Measurements from ENCODE around the gene TARDBP. TPM values are rescaled to one million over a fixed set of nuclear protein-coding genes. Genes with fewer than 3 reads are reported as not detected.
A peak's percentile ranks its signal among the peaks of the same experiment; 100 is the strongest.
"Not testable (repeated sequence)": the region's sequence is repeated elsewhere in the genome, so short reads cannot be mapped to it uniquely, and the experiment has no call there.

Gene TARDBP
- total RNA-seq, 1 experiment from 2014 or later = 103 TPM

DNA sequence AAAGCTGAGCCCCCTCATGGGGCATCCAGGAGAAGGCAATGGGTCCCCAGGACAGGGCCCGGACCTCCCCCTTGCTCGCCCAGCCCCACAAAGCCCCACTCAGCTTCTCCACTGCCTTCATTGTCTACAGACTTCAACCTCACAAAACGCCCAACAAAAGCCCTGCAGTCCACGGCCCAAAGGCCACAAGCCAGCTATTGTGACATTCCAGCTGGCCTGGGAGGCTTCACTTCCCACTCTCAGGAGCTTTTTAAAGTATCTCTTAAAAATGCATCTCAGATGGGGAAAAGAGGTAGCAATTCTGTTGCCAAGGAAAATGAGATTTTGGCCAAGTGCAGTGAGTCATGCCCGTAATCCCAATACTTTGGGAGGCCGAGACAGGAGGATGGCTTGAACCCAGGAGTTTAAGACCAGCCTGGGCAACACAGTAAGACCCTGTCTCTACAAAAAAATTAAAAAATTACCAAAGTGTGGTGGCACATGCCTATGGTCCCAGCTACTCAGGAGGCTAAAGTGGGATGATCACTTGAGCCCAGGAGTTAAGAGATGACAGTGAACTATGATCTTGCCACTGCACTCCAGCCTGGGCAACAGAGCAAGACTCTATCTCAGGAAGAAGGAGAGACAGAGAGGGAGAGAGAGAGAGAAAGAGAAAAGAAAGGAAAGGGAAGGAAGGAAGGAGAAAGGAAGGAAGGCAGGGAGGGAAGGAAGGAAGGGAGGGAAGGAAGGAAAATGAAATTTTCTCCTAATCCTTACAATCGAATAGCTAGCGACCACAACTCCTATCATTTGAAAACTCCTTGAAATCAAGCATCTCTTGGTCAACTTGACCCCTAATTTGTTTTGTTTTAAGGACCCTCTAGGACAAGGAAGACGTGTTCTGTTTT is 31.4 kb upstream of the TARDBP start:
- Histone ChIP-seq H3K4me3 (no peak overlapping the region; the same call in 1 of the 2 replicates), H3K4me1 (peaks cover 18% of the 10 kb centered on the region), H3K9me3 (replicated peaks) (no peaks in the 10 kb centered on the region), H3K27me3 (0 out of 2 replicates have a peak, but pooled peaks cover 4% of the 10 kb centered on the region), H3K36me3 (no peaks in the 10 kb centered on the region), H3K27ac (no peak overlapping the region)
- DNase-seq = no peak

DNA sequence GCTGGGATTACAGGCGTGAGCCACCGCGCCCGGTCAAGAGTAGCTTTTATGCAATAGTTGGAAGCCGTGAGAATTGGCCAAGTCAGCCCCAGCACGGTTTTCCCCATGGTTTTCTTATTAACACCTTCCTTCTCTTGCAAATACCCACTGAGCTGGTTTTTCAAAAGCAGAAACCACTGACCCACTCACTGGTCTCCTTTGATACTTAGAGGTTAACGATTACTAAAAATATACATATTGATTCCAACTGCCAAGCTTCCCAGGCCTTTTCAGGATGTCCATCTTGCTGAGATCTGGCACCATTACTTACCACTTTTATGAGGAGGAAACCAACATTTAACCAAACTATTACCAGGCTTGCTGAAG is 25.9 kb upstream of the TARDBP start:
- 0 out of 2 replicates have a peak, but pooled peaks cover 8% of the 10 kb centered on the region for H3K27me3 ChIP-seq
- no peaks in the 10 kb centered on the region for H3K36me3 ChIP-seq
- H3K4me1 ChIP-seq = peaks cover 9% of the 10 kb centered on the region
- H3K27ac ChIP-seq = no peak overlapping the region
- no peak overlapping the region for H3K4me3 ChIP-seq
- H3K9me3 ChIP-seq (replicated peaks) = no peaks in the 10 kb centered on the region
- no peak for DNase-seq

DNA sequence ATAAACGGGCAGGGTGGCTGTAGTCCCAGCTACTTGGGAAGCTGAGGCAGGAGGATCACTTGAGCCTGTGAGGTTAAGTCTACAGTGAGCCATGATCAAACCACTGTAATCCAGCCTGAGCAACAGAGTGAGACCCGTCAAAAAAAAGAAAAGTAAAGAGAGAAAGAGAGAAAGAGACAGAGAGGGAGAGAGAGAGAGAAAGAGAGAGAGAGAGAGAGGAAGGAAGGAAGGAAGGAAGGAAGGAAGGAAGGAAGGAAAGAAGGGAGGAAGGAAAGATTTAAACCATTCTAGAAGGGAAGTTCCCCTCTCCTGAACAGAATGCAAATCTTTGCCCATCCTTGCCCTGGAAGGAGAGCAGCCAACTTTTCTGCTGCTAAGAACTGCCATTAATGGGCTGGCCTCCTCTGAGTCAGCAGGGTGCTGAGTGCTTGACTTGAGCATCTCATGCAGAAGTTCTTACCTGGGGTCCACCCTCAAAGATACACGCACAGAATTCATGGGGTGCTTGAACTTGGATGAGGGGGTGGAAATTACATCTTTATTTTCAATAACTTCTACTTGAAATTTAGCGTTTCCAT is 24.5 kb upstream of the TARDBP start:
- DNase-seq = no peak
- H3K27ac ChIP-seq = no peak overlapping the region
- H3K4me3 ChIP-seq = no peak overlapping the region
- H3K9me3 ChIP-seq (replicated peaks) = no peaks in the 10 kb centered on the region
- peaks cover 9% of the 10 kb centered on the region for H3K4me1 ChIP-seq
- H3K36me3 ChIP-seq = no peaks in the 10 kb centered on the region
- H3K27me3 ChIP-seq = 0 out of 2 replicates have a peak, but pooled peaks cover 8% of the 10 kb centered on the region

DNA sequence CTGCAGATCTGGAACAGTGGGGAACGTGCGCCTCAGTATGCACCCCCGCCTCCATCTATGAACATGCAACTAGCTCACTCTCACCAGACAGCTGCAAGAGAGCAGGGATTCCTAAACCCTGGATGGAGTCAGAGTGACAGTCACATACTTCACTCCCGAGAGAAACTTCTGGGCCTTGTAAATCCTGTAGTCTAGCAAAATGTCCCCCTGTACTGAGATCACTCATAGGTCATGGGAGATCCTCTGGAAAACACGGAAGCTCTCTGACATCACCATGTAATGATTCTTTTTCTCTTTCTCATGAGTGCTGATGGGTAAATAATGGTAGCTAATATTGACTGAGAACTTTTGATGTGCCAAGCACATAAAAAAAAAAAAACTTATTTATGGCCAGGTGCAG is 23.4 kb upstream of the TARDBP start:
- DNase-seq = no peak
- Histone ChIP-seq H3K27me3 (0 out of 2 replicates have a peak, but pooled peaks cover 8% of the 10 kb centered on the region), H3K27ac (no peak overlapping the region), H3K4me3 (no peak overlapping the region), H3K4me1 (peaks cover 9% of the 10 kb centered on the region), H3K9me3 (replicated peaks) (no peaks in the 10 kb centered on the region), H3K36me3 (no peaks in the 10 kb centered on the region)

DNA sequence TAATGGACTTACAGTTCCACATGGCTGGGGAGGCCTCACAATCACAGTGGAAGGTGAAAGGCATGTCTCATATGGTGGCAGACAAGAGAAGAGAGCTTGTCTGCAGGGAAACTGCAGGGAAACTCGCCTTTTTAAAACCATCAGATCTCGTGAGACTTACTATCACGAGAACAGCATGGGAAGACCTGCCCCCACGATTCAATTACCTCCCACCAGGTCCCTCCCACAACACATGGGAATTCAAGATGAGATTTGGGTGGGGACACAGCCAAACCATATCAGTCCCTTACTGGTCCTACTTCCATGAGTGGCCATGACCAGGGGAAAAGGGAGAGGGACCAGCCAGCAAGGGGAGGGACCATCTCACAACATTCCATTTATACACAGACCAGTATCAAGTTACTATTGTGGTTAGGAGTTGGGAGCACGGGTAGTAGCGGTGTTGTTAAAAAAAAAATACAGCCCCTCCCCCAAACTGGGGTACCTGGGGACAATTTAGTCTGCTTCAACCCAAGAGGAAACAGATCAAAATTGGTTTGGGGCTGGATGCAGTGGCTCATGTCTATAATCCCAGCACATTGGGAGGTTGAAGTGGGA is 22.4 kb upstream of the TARDBP start:
- H3K27me3 ChIP-seq; H3K36me3 ChIP-seq; H3K27ac ChIP-seq; H3K4me1 ChIP-seq; H3K9me3 ChIP-seq (replicated peaks); H3K4me3 ChIP-seq: not testable (repeated sequence)
- DNase-seq = peak; percentile 17 to 51

DNA sequence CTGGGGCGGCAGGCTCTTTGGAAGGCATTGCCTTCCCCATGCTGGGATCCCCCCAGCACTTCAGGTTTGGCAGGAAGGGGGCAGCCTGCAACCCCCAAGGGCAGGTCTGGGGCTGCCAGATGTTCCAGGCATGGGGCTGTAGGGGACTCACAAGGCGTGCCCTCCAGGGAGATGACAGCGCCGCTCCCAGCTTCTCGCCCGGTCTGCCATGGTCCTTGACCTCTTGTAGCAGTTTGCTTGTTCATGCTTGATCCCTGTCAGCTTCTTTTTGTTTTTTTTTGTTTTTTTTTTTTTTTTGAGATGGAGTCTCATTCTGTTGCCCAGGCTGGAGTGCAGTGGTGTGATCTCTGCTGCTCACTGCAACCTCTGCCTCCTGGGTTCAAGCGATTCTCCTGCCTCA is 21.6 kb upstream of the TARDBP start:
- Histone ChIP-seq H3K4me1 (peaks cover 9% of the 10 kb centered on the region), H3K27ac (no peak overlapping the region), H3K27me3 (0 out of 2 replicates have a peak, but pooled peaks cover 4% of the 10 kb centered on the region), H3K9me3 (replicated peaks) (no peaks in the 10 kb centered on the region), H3K4me3 (no peak overlapping the region), H3K36me3 (no peaks in the 10 kb centered on the region)
- DNase-seq = no peak

DNA sequence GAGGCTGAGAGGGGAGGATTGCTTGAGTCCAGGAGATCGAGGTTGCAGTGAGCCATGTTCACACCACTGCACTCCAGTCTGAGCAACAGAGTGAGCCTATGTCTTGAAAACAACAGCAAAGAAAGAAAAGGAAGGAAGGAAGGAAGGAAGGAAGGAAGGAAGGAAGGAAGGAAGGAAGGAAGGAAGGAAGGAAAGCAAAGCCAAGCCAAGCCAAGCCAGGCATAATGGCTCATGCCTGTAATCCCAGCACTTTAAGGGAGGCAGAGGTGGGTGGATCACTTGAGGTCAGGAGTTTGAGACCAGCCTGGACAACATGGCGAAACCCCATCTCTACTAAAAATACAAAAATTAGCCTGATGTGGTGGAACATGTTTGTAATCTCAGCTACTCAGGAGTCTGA is 20.4 kb upstream of the TARDBP start:
- not testable (repeated sequence) for H3K9me3 ChIP-seq (replicated peaks); H3K36me3 ChIP-seq; H3K4me3 ChIP-seq; H3K27ac ChIP-seq; H3K27me3 ChIP-seq; DNase-seq; H3K4me1 ChIP-seq

DNA sequence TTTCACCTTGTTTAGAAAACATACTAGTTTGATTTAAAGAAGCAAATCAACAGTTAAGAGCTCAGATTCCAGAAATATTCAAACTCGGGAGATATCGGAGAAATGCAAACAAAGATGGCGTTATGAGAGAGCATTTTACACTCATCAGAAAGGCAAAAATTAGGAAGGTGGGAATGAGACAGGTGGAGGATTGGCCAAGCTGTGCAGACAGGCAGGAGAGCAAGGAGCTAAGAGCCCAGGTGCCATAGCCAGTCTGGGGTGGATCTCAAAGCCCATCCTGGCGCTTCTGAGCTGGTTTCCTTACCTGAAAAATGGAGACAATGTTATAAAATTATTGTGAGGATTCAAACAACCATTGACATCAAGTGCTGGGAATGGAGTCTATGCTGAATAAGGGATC is 19.6 kb upstream of the TARDBP start:
- Histone ChIP-seq H3K27ac (no peak overlapping the region), H3K9me3 (replicated peaks) (no peaks in the 10 kb centered on the region), H3K4me1 (peaks cover 9% of the 10 kb centered on the region), H3K27me3 (no peaks in the 10 kb centered on the region), H3K4me3 (no peak overlapping the region), H3K36me3 (no peaks in the 10 kb centered on the region)
- no peak for DNase-seq

DNA sequence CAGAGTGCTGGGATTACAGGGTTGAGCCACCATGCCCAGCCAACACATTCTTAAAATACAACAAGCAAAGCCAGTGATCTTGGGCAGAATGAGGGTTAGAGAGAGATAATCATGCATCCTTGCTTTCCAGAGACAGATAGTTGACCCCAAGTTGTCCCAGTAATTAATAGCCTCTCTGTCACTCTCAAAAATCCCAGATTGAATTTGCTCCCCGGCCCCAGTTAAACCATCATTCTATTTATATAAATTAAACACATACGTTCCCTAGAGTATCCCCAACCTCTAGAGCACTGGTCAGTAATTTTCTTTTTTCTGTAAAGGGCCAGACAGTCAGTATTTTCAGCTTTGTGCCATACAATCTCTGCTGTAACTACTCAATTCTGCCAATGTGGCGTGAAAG is 16.4 kb upstream of the TARDBP start:
- no peak for DNase-seq
- H3K27me3 ChIP-seq = no peaks in the 10 kb centered on the region
- no peaks in the 10 kb centered on the region for H3K36me3 ChIP-seq
- no peaks in the 10 kb centered on the region for H3K4me1 ChIP-seq
- H3K4me3 ChIP-seq = no peak overlapping the region
- no peak overlapping the region for H3K27ac ChIP-seq
- no peaks in the 10 kb centered on the region; the same call in 1 of the 2 replicates for H3K9me3 ChIP-seq (replicated peaks)

DNA sequence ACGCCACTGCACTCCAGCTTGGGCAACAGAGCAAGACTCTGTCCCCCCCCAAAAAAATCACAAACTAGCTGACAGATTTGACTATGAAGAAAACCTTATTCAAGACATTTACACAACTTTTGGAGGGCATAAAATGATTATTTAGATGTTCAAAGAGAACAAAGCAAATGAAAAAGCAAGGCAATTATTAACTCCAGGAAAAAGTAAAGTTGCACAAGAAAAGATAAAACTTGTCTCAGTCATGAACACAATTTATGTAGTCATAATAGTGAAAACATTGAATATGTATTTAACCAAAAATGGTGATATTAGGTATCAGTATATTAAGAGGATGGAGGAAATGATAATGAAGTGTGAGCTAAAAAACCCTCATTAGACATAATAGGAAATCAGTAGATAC is 11.9 kb upstream of the TARDBP start:
- Histone ChIP-seq H3K27ac (no peak overlapping the region), H3K4me3 (no peak overlapping the region), H3K4me1 (no peaks in the 10 kb centered on the region), H3K27me3 (no peaks in the 10 kb centered on the region), H3K36me3 (no peaks in the 10 kb centered on the region), H3K9me3 (replicated peaks) (no peaks in the 10 kb centered on the region; the same call in 1 of the 2 replicates)
- no peak for DNase-seq

DNA sequence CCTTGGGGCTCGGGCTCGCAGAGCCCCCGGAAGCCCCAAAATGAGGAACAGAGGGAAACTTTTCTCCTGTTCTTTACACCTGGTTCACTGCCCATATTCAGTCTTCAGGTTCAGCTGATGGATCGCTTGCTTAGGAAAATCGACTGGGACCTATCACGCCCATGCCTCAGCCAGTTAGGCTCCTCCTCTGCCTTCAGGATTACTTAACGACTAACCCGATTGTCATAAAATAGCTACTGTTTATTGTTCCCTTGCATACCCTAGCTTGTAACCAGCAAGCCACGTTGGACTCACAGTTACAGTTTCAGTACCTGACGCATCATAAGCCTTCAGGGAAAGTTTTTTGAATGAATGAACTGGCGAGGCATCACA is 692 bp downstream of the TARDBP start:
- Histone ChIP-seq H3K36me3 (peaks cover 49% of the 10 kb centered on the region), H3K9me3 (replicated peaks) (no peaks in the 10 kb centered on the region), H3K4me1 (peaks cover 12% of the 10 kb centered on the region), H3K4me3 (peak overlapping the region; percentile 98), H3K27ac (peak overlapping the region; percentile 100), H3K27me3 (no peaks in the 10 kb centered on the region)
- DNase-seq = no peak

DNA sequence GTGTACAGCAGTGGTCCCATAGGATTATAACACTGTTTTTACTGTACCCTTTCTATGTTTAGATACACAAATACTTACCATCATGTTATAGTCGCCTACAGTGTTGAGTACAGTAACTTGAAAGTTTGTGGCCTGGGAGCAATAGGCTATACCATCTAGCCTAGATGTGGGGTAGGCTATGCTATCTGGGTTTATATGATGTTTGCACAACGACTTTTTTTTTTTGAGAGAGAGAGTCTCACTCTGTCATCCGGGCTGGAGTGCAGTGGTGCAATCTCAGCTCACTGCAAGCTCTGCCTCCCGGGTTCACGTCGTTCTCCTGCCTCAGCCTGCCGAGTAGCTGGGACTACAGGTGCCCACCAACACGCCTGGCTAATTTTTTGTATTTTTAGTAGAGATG is 6.9 kb downstream of the TARDBP start:
- DNase-seq, H3K4me3 ChIP-seq: not testable (repeated sequence)

DNA sequence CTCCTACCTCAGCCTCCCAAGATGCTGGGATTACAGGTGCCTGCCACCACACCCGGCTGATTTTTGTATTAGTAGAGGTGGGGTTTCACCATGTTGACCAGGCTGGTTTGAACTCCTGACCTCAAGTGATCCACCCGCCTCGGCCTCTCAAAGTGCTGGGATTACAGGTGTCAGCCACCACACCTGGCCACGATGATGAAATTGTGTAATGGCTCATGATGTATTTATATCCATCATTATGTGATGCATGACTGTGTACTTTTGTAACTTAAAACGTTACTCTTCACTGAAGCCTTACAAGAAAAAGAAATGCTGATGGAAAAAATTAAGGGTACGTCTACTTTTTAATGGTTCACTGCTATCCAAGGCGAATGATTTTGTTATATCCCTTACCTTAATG is 7.5 kb downstream of the TARDBP start:
- Histone ChIP-seq H3K27ac (no peak overlapping the region), H3K4me3 (no peak overlapping the region), H3K9me3 (replicated peaks) (no peaks in the 10 kb centered on the region), H3K36me3 (peaks cover 98% of the 10 kb centered on the region), H3K4me1 (no peaks in the 10 kb centered on the region), H3K27me3 (no peaks in the 10 kb centered on the region)
- DNase-seq = no peak

More for the DNA sequence above, 6.9 kb downstream of the TARDBP start:
- H3K9me3 ChIP-seq (replicated peaks); H3K4me1 ChIP-seq; H3K27ac ChIP-seq; H3K27me3 ChIP-seq: not testable (repeated sequence)
- peaks cover 98% of the 10 kb centered on the region for H3K36me3 ChIP-seq

DNA sequence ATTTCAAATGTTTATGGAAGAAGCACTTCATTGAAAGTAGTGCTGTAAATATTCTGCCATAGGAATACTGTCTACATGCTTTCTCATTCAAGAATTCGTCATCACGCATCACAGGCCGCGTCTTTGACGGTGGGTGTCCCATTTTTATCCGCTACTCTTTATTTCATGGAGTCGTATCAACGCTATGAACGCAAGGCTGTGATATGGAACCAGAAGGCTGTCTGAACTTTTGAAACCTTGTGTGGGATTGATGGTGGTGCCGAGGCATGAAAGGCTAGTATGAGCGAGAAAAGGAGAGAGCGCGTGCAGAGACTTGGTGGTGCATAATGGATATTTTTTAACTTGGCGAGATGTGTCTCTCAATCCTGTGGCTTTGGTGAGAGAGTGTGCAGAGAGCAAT is 10.7 kb downstream of the TARDBP start:
- peaks cover 86% of the 10 kb centered on the region for H3K36me3 ChIP-seq
- peaks cover 19% of the 10 kb centered on the region for H3K4me1 ChIP-seq
- no peaks in the 10 kb centered on the region for H3K27me3 ChIP-seq
- no peaks in the 10 kb centered on the region for H3K9me3 ChIP-seq (replicated peaks)
- H3K27ac ChIP-seq = no peak overlapping the region
- no peak for DNase-seq
- no peak overlapping the region for H3K4me3 ChIP-seq

DNA sequence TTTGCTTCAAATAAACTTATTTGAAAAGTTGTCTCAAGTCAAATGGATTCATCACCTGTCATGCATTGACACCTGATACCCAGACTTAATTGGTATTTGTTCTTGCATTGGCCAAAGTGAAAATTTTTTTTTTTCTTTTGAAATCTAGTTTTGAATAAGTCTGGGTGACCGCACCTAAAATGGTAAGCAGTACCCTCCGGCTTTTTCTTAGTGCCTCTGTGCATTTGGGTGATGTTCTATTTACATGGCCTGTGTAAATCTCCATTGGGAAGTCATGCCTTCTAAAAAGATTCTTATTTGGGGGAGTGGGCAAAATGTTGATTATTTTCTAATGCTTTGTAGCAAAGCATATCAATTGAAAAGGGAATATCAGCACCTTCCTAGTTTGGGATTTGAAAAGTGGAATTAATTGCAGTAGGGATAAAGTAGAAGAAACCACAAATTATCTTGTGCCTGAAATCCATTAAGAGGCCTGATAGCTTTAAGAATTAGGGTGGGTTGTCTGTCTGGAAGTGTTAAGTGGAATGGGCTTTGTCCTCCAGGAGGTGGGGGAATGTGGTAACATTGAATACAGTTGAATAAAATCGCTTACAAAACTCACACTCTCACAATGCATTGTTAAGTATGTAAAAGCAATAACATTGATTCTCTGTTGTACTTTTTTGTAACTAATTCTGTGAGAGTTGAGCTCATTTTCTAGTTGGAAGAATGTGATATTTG is 11.9 kb downstream of the TARDBP start:
- no peak for DNase-seq
- H3K36me3 ChIP-seq = peaks cover 77% of the 10 kb centered on the region
- no peak overlapping the region for H3K27ac ChIP-seq

More for the DNA sequence above, 11.9 kb downstream of the TARDBP start:
- peaks cover 19% of the 10 kb centered on the region for H3K4me1 ChIP-seq
- no peaks in the 10 kb centered on the region for H3K9me3 ChIP-seq (replicated peaks)
- H3K27me3 ChIP-seq = no peaks in the 10 kb centered on the region
- no peak overlapping the region for H3K4me3 ChIP-seq
